ENCODE results near the gene TMEM18.

Gene TMEM18

DNA sequence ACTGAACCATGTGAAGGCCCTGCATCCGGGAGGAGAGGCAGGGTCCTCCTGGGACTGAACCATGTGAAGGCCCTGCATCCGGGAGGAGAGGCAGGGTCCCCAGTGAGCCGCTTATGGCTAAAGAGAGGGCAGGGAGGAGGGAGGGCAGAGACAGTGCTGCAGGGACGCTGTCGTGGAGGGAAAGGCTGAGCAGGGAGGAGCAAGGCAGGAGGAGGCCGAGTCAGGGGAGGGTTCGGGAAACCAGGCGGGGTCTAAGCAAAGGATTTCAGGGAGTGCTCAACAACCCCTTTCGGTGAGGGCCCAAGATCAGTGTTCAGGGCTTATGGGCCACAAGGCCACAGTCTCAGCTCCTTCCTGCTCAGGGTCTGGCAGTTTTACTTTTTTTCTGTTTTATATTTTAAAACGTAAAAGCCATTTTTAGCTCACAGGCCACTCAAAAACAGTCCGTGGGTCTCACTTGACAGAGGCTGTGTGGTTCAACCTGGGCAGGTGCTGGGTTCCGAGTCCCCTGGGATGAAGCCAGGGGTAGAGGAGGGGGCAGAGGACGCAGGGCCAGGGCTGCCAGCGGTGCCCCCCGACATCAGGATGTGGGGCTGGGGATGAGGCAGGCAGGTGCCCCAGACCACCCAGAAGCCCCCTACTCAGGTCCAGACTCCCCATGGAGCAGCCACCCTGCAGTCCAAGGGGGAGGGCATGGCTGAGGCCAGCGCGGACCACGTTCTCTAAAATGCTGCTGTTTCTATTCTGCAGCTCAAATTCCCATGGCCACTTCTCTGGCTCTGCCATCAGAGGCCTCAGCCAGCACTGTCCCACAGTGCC lies 5.2 kb downstream of the TMEM18 start:
- DNase-seq = no peak

GRCh38 chr2:671072-671471 lies 6.1 kb downstream of the TMEM18 start:
- DNase-seq = no peak

- DNase-seq = no peak
These were observed 6.6 kb downstream of the TMEM18 start for GRCh38 chr2:670637-671036.

DNA sequence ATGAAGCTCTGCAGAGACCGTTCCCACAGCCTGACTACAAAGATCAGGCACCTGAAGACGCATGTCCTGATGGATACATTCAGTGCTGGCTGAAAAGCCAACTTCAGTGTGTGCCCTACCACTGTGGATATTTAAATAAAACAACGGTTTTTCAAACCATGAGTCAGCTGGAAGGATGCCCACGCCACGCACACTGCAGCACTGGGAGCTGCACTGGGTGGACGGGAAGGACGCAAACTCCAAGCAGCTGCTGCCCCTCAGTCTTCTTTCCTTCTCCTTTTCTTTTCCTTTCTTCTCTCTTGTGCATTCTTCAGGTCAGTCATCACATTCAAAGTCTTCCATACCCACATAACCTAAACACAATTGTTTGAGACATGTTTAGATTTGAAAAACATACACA lies 7.9 kb downstream of the TMEM18 start:
- no peak for DNase-seq

DNA sequence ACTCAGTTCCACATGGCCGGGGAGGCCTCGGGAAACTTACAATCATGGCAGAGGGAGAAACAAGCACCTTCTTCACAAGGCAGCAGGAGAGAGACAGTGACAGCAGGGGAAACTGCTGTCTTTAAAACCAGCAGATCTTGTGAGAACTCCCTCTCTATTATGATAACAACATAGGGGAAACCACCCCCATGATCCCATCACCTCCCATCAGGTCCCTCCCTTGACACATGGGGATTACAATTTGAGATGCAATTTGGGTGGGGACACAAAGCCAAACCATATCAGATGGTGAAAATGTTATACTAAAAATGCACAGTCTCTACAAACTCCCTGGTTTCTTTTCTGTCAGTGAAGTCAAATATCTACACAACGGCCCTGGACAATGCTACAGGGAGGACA lies 9.2 kb downstream of the TMEM18 start:
- no peak for DNase-seq

- peak; percentile 41 for DNase-seq
These were observed 9.7 kb downstream of the TMEM18 start for GRCh38 chr2:667332-667999.

- no peak for DNase-seq
These were observed 10.8 kb downstream of the TMEM18 start for GRCh38 chr2:666441-666840.

DNA sequence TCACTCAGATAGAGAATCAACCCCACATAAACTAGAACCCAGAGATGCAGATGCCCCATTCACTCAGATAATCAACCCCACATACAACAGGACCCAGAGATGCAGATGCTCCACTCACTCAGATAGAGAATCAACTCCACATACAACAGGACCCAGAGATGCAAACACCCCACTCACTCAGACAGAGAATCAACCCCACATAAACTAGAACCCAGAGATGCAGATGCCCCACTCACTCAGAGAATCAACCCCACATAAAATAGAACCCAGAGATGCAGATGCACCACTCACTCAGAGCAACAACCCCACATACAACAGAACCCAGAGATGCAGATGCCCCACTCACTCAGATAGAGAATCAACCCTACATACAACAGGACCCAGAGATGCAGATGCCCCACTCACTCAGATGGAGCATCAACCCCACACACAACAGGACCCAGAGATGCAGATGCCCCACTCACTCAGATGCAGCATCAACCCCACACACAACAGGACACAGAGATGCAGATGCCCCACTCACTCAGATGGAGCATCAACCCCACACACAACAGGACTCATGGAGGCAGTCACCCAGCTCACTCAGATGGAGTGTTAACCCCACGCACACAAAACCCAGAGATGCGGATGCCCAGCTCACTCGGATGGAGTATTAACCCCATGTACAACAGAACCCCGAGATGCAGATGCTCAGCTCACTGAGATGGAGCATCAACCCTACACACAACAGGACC lies 11.7 kb downstream of the TMEM18 start:
- no peak for DNase-seq

GRCh38 chr2:664063-664462 lies 13.1 kb downstream of the TMEM18 start:
- DNase-seq = no peak

- no peak for DNase-seq
These were observed 14.0 kb downstream of the TMEM18 start for GRCh38 chr2:663221-663620.

GRCh38 chr2:661360-661635 lies 15.9 kb downstream of the TMEM18 start:
- DNase-seq = no peak

DNA sequence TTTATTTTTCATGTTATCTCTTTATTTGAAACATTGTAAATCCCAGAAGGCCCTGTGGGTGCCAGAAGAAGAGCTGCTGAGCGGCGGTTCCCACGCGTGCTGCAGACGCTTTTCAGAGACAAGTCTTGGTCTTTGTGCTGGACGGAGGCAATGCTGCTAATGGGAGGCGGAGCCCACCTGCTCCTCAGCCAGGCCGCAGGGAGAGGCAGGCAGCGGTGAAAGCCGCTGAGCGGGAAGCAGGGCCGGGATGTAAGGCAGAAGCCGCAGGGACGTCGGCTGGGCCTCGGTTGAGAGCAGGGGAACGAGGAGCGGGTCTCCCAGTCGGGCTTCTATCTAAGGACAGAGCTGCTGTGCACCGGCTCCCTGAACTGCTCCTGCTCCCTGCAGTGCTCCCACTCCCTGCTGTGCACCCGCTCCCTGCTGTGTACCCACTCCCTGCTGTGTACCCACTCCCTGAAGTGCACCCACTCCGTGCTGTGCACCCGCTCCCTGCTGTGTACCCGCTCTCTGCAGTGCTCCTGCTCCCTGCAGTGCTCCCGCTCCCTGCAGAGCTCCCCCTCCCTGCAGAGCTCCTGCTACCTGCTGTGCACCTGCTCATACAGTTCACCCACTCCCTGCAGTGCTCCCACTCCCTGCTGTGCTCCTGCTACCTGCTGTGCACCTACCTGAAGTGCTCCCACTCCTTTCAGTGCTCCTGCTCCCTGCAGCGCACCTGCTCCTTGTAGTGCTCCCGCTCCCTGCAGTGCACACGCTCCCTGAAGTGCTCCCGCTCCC lies 16.4 kb downstream of the TMEM18 start:
- no peak for DNase-seq

DNA sequence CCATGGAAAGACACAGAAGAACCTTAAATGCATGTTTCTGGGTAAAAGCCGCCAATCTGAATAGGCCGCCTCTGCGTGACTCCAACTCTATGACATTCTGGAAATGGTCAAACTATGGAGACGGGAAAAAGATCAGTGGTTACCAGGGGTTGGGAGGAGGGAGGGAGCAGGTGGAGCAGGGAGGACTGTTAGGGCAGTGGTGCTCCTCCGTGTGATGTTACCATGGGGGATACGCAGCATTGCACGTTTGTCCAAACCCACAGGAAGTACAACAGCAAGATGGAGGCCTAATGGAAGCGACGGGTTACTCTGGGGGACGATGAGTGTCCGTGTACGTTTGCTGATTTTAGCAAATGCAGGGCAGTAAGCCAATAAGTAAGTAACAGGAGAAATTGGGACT lies 17.2 kb downstream of the TMEM18 start:
- DNase-seq = no peak

DNA sequence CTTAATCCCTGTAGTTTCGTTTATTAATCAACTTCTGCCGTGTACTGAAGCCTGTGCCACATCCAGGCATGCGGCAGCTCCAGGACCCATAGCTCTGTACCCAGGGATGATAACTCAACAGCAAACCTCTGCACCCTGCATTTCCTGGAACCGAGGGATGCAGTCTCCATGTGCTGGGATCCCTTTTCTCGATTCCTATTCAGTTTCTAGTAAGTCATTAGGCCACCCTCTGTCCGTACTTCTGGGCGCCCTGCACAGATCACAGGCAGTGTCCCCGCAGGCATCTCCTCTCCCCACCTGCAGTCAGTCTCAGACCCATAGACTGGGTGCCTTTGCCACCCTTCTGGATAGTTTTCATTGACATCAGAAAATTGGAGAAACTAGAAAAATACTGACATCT lies 18.8 kb downstream of the TMEM18 start:
- no peak for DNase-seq

DNA sequence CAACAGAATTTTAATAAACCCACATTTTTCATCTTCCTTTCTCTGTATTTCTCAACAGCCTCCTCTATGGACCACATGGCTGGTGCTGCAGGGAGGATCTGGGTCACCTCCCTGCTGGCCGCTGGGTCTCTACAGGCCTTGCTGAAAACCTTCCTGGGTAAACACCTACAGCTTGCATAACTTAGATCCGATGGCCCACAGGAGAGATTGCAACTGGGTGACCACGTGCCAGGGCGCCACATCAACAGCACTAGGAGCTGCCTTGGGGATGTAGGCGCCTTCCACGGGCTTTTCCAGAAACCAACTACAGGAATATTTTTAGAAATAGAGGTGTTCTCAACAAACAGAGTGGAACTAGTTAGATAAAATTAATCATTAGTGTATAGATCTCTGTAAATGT lies 19.4 kb downstream of the TMEM18 start:
- no peak for DNase-seq

DNA sequence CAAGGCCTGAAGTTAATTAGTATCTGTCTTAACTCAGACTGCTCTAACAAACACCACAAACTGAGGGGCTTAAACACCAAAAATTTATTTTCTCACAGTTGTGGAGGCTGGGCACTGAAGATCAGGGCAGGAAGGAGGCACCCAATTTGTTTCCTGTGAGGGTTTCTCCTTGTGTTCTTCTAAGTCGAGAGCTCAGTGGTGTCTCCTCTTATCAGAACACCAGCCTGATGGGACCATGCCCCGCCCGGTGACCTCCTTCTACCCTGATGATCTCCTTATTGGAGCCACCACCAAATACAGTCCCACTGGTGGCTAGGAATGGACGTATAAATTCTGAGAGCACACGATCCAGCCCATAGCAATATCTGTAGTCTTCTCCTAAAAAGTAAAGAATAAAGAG lies 20.5 kb downstream of the TMEM18 start:
- DNase-seq = no peak

DNA sequence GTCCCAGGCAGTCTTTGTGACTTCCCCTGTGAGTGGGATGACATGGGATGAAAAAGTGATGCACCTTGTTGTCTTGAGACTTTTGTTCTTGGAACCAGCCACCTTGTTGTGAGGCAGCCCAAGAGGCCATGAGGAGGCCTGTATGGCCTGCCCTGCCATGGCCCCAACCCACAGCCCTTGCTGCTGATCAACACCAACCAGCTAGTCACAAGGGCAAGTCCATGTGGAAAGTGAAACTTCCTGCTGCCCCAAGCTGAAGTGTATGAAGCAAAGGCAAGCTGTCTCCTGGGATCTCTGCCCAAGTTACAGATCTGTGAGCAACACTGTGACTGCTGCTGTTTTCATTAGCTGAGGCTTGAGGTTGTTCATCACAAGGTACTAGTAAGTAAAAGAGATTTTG lies 21.6 kb downstream of the TMEM18 start:
- DNase-seq = no peak

- no peak for DNase-seq
These were observed 22.3 kb downstream of the TMEM18 start for GRCh38 chr2:654896-655295.

- DNase-seq = no peak
These were observed 23.4 kb downstream of the TMEM18 start for GRCh38 chr2:653645-654425.

DNA sequence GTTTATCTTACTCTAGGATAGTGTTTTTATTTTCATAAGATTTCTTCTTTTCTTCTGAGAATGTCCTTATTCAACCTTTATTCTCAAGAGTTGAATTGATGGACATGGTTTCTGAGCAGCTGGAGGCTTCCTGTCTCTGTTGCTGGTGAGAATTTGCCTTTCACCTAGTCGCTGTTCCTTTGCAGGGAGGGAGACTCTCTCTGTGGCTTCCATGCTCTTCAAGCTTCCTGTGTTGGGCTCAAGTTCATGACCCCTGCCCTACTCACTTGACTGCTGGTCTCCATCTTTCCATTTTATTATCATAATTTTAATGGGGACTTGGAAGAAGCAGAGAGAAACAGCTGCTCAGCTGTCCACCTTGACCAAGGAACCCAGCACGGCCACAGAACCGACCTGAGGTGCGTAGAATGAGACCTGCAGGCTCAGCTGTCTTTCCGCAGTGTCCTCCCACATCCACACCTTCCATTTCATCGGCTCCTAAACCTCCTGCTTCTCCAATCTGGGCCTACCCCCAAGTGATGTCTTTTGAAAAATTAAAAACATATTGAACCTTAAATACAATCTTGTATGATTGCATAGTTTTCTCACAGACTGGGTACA lies 24.2 kb downstream of the TMEM18 start:
- no peak for DNase-seq

- DNase-seq = no peak
These were observed 25.2 kb downstream of the TMEM18 start for GRCh38 chr2:651951-652373.

All from activated CD4-positive, alpha-beta T cell treated with anti-CD3 and anti-CD28 coated beads for 48 hours (primary cell).